ENCODE measurements around the gene ABCA8. TPM values are rescaled to one million over a fixed set of nuclear protein-coding genes. Genes with fewer than 3 reads are reported as not detected.
"Not testable (repeated sequence)": the region's sequence is repeated elsewhere in the genome, so short reads cannot be mapped to it uniquely, and the experiment has no call there.

The ABCA8 gene, protein sequence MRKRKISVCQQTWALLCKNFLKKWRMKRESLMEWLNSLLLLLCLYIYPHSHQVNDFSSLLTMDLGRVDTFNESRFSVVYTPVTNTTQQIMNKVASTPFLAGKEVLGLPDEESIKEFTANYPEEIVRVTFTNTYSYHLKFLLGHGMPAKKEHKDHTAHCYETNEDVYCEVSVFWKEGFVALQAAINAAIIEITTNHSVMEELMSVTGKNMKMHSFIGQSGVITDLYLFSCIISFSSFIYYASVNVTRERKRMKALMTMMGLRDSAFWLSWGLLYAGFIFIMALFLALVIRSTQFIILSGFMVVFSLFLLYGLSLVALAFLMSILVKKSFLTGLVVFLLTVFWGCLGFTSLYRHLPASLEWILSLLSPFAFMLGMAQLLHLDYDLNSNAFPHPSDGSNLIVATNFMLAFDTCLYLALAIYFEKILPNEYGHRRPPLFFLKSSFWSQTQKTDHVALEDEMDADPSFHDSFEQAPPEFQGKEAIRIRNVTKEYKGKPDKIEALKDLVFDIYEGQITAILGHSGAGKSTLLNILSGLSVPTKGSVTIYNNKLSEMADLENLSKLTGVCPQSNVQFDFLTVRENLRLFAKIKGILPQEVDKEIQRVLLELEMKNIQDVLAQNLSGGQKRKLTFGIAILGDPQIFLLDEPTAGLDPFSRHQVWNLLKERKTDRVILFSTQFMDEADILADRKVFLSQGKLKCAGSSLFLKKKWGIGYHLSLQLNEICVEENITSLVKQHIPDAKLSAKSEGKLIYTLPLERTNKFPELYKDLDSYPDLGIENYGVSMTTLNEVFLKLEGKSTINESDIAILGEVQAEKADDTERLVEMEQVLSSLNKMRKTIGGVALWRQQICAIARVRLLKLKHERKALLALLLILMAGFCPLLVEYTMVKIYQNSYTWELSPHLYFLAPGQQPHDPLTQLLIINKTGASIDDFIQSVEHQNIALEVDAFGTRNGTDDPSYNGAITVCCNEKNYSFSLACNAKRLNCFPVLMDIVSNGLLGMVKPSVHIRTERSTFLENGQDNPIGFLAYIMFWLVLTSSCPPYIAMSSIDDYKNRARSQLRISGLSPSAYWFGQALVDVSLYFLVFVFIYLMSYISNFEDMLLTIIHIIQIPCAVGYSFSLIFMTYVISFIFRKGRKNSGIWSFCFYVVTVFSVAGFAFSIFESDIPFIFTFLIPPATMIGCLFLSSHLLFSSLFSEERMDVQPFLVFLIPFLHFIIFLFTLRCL (N-terminal part only)
- total RNA-seq: not detected in 2 replicates

DNA sequence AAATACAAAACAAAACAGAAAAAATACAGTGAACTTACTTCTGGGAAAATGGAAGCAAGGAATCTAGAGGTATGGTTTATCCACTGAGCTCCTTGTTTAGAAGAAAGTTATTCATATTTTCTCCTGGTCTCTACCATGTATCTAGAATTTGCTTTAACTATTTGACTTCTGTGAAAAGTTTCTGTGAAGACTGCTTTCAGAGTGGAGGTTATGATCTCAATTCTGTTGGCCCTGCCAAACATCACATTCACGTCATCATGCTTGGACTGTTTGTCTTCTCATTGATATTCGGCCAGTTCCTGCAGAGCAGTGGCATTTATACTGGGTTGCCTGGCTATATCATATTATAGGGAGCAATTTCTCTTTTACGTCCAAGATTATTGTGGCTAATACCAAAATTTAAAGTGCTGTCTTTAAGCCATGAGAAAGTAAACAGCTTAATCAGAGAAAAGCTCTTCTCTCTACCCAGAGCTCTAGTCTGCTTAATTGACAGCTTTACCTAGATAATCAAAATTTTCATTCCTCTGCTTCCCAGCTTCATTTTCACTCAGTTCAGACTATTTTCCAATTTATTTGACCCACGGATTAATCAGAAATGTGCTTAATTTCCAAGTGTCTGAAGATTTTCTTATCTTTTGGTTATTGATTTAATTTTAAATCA lies at the start of gene ABCA8:
ABCA8 (minus strand) TSS at position 212 of the 661 bp plus-strand sequence. CDS start 13,358 bp downstream, outside the sequence.
- intact Hi-C loops (cut with micrococcal nuclease): no loop called here

DNA sequence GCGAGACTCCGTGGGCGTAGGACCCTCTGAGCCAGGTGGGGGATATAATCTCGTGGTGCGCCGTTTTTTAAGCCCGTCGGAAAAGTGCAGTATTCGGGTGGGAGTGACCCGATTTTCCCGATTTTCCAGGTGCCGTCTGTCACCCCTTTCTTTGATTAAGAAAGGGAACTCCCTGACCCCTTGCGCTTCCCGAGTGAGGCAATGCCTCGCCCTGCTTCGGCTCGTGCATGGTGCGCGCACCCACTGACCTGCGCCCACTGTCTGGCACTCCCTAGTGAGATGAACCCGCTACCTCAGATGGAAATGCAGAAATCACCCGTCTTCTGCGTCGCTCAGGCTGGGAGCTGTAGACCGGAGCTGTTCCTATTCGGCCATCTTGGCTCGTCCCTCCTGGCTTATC lies 49.6 kb upstream of the ABCA8 start:
- intact Hi-C loops (cut with micrococcal nuclease): not testable (repeated sequence)

DNA sequence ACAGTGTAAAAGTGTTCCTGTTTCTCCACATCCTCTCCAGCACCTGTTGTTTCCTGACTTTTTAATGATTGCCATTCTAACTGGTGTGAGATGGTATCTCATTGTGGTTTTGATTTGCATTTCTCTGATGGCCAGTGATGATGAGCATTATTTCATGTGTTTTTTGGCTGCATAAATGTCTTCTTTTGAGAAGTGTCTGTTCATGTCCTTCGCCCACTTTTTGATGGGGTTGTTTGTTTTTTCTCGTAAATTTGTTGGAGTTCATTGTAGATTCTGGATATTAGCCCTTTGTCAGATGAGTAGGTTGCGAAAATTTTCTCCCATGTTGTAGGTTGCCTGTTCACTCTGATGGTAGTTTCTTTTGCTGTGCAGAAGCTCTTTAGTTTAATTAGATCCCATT lies 44.6 kb upstream of the ABCA8 start:
- intact Hi-C loops (cut with micrococcal nuclease): not testable (repeated sequence)

DNA sequence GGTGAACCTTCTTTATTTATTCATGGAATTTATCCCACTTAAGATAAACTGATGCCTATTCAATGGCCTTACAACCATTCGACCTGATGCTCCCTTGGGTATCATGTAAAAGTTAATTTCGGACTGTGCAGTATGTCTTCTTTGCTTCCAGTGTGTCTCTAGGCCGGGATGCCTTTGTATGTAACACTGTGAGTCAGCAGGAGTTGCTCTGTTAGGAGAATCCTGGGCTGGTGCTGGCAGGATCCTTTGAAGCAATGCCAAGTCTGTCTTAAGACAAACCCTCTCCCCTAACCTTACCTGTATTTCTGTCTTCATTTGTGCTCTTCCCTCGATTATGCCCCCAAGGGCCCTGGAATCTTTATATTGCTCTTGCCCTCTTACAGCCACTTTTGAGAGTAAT lies 37.9 kb upstream of the ABCA8 start:
- intact Hi-C loops (cut with micrococcal nuclease): no loop called here

DNA sequence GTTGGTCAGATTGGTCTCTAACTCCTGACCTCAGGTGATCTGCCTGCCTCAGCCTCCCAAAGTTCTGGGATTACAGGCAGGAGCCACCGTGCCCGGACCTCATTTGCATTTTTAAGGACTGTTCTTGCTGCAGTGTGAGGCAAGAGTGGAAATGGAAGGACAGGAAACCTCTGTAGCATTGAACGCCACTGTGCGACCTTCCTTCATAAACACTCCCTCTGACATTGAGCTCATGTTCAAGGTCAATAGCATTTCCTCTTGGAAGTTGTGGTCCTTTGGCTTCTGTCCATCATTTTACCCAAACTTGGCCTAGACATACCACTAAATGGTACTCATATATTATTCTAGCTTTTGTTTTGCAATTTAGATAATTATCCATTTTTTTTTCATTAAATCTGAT lies 32.8 kb upstream of the ABCA8 start:
- intact Hi-C loops (cut with micrococcal nuclease): no loop called here

DNA sequence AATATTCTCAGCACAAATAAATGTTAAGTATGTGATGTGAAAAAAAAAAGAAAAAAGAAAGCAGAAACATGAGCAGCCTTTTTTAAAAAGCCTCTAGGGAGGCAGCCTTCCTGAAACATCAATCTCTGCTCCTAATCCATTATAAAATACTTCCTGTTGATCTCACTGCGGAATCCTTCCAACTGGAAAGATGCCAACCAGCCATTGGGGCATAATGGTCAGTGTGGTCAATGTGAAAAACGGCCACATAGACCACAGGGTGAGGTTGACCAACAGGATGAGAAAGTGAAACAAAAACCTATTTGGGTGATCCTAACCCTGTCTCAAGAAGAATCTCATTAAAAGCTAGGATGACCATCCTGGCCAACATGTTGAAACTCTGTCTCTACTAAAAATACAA lies 26.1 kb upstream of the ABCA8 start:
- intact Hi-C loops (cut with micrococcal nuclease): no loop called here

DNA sequence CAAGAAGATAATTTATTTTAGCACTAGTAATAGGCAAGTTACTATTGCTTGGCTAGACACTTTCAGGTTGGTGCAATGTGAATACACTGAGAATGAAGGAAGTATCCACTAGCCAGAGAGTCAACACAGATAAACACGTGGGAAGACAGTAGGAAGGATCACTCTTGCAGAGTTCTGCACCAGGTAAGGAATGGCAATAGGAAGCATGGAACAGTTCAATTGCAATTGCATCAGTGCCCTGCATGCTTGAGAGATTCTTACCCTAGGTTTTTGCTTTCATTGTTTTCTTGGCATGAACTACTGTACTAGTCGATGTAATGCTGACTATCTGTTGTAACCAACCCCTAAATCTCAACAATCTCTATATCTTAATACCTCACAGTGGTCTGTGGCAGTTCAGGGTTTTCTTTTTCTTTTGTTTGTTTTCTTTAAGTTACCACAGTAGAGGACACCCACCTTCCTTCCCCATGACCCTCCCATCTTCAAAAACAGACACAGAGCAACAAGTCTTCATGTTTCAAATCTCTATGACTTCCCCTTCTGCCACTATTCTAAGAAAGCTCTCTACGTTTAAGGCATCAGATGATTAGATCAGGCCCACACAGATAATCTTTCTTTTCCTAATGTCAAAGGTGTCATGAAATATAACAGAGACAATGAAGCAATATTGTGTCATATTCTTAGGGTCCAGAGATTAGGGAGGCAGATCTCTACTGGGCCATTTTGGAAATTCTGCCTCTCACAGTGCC lies 18.1 kb upstream of the ABCA8 start:
- intact Hi-C loops (cut with micrococcal nuclease): no loop called here

DNA sequence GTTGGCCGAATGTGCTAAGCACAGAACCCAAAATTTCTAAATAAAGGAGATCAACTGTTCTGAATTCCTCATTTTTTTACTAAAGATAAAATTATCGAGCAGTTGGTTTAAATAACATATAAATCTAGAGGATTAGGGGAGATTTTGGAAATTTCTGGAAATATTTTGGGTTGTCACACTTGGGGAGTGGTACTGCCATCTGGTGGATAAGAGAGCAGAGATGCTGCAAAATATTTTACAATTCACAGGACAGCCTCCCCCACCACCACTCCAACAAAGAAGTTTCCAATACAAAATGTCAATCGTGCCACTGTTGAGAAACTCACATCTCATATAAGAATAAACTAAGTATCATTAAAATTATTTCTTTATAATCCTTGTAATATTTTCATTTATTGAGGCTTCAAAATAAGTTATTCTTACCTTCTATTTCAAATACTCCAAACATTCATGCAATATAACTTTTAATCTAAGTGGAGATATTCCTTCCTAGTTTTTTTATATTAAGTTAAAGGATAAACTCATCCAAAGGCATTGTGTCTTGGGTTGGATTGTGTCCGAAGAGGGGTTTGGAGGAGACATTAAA lies 17.0 kb upstream of the ABCA8 start:
- intact Hi-C loops (cut with micrococcal nuclease): no loop called here

DNA sequence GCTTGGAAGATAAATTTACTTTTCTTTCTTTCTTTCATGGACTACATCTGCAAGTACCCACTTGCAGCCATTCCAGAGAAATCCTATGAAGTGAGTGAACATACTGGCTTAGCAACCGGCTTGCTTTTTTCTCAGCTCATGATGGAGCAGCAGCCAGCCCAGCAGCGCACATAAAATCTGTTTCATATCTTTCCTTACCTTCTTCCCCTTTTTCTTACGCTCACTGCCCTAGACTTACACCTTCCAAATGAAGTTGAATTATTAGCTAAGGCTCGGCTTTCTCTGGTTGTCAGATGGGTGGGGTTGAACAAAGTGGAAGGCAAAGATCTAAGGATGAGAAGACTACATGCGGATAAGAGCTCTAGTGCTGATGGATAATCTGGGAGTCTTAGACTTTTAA lies 13.9 kb upstream of the ABCA8 start:
- intact Hi-C loops (cut with micrococcal nuclease): no loop called here

DNA sequence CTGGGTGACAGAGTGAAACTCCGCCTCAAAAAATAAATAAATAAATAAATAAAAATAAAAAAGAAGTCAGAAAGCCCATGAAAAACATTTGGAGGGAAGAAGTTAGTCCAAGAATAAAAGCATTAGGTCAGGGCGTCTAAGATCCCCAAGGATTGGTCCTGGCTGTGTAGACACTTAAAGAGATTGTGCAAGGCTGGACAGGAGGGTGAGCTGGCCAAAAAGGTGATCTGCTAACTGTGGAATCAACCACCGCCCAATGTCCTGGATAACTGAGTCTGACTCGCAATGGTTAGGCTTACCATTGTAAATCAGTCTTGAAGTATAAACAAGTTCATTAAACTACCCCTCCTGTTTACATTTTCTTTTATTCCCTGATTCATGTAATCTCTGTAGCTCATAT lies 8.8 kb upstream of the ABCA8 start:
- intact Hi-C loops (cut with micrococcal nuclease): no loop called here

DNA sequence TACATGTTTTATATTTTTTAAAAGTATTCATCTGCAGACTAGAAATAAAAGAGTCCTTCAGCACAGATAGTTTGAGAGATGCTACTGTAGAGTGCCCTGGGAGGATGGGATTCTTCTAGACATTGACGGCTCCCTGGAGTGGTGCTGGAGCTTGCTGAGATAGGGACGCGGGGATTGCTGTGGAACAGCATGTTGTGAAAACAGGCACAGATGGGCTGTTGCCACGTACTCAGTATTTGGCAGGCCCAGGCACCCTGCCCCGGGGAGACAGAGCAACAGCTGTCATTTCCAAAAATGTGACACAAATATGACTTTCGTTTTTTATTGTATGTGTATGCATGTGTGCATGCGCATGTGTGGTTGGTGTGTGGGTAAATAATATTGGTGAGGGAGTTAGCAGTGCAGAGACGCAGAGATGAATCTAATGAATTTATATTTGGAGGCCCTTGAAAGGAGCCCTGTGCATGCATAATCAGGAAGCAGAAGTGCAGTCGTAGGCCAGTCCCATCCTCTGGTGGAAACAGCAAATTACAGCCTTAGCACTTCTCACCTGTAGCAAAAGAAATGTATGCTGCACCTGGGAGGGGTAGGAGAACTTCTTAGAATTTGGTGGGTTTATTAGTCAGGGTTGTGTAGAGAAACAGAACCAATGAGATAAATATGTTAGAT lies 6.2 kb upstream of the ABCA8 start:
- intact Hi-C loops (cut with micrococcal nuclease): no loop called here

DNA sequence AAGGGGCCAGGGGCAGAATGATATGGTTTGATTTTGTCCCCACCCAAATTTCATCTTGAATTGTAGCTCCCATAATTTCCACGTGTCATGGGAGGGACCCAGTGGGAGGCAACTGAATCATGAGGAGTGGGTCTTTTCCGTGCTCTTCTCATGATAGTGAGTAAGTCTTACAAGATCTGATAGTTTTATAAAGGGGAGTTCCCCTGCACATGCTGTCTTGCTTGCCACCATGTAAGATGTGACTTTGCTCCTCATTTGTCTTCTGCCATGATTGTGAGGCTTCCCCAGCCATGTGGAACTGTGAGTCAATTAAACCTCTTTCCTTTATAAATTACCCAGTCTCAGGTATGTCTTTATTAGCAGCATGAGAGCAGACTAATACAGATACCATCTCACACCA lies 3.9 kb upstream of the ABCA8 start:
- intact Hi-C loops (cut with micrococcal nuclease): not testable (repeated sequence)

DNA sequence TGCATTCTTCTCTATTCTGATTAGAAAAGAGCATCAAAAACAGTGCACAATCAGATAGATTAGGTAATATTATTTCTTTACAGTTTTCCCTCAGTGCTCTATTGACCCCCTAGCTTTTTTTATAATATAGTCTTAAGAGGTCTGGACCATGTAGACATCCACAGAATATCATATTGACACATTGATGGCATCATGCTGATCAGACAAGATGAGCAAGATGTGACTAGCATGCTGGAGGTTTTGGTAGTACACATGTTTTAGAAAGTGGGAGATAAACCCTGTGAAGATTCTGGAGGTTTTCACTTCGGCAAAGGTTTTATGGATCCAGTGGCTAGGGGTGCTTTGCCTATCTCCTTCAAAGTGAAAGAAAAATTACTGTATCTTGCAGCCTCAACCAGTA lies 2.8 kb upstream of the ABCA8 start:
- intact Hi-C loops (cut with micrococcal nuclease): no loop called here

DNA sequence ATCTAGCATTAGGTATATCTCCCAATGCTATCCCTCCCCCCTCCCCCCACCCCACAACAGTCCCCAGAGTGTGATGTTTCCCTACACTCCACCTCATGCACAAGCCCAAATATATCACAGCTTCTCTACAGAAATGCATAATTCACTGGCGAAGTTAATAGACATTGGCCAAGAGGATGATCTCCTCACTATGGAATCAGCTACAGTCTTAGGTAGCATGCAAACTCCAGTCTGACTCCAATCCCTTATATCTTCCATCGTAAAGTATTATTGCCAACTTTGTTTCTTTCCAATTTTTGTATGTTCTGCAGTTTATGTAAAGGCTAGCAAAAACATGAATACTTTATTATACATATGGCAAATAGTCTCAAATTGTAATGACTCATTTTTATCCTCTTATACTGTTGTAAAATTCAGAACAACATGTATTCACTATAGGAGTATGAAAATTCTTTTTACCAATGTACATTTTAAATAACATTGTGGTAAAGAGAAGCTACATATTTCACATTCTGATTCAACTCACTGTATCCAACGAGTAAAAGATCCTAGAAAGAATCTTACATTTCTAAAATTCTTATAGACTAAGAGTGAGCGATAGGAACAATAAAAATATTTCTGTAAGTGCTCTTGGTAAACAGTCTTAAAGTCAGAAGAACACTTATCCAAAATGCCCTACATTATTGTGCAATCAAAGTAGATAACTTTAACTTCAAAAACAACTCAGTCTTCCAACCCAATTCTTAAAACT lies 871 bp downstream of the ABCA8 start:
- intact Hi-C loops (cut with micrococcal nuclease): no loop called here

DNA sequence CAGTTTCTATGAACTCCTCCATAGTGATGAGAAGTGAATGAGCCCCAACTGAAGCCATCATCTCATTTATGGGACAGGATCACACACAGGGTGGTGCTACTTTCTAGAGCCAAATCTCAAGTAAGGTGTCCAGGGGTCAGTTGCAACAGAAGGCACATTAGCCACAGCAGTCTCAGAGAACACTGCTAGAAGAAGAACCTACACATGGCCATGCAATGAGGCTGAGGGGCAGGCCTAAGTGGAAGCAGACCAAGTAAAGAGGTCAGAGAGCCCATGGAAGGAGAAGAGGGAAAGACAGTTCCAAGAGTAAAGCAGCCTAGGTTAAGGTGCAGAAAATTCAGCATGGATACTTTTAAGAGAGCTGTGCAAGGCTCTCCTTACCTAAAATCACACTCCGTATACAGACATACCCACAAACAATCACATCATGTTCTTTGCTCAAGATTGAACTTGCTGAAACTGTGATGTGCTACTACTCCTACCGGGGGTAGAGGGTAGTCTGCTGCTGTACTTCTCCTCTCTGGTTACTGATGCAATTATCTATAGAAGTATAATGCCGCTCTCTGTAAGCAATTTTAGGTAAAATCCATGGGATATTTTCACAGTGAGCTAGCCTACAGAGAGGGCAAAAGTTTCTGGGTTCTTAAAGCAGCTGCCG lies 1.7 kb downstream of the ABCA8 start:
- intact Hi-C loops (cut with micrococcal nuclease): no loop called here

DNA sequence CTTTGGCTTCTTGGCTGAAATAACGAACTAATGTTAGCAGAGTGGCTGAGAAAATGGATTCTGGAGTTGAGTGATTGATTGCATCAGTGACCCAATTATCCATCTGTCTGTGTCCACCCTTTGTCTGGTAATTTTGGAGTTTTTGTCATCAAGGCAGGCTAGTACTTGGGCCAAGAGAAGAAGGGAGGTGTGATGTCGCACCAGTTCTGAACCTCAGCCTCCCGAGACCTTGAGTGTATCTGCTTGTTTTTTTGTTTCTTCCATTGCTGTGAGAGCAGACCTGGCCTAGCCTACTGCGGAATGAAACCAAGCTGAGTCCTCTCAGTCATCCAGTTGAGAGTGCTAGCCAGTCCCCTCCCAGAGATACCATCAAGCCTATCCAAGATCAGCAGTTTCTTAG lies 4.5 kb downstream of the ABCA8 start:
- intact Hi-C loops (cut with micrococcal nuclease): no loop called here

DNA sequence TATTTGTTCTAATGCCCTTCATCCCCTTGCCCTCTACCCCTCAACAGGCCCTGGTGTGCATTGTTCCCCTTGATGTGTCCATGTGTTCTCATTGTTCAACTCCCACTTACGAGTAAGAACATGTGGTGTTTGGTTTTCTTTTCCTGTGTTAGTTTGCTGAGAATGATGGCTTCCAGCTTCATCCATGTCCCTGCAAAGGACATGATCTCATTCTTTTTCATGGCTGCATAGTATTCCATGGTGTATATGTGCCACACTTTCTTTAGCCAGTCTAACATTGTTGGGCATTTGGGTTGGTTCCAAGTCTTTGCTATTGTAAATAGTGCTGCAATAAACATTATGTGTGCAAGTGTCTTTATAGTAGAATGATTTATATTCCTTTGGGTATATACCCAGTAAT lies 7.3 kb downstream of the ABCA8 start:
- intact Hi-C loops (cut with micrococcal nuclease): not testable (repeated sequence)

DNA sequence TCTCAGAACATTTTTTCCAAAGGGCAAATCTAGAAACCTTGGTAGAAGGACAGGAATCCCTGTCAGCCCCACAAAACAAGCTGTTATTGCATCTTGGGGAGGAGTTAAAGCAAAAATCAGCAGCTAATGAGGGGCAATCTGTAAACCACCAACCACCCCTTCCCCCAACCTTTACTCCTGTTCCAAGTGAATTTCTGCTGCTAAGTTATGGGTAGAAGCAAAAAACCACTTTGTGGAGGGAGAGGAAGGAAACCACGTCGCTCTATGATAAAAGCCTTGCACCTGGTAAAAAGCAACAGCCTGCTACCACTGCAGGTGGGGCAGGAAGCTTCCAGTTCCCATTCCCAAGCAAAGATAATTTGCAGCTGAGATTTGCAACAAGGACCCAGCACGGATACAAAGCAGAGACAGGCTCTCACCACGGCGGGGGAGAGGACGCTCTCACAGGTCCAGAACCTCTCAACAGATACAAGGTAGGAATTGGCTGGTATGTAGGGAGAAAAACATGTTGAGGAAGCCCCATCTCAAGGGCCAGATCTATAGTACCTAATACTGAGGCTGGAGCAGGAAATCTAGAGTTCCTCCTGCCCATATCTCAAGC lies 10.7 kb downstream of the ABCA8 start:
- intact Hi-C loops (cut with micrococcal nuclease): no loop called here
